Dermis microvascular lymphatic vessel endothelial cell (primary cell): ENCODE results near the gene EDIL3. TPM values are rescaled to one million over a fixed set of nuclear protein-coding genes. Genes with fewer than 3 reads are reported as not detected.
A peak's percentile ranks its signal among the peaks of the same experiment; 100 is the strongest.

Experiments
- DNase-seq, 2 donors: peaks; one replicate each; pipeline versions ENCODE4 v3.0.0 to v3.0.0-alpha.2; 2010; ENCODE audit warnings: low read depth in 2 of 2
- total RNA-seq: library from RNA; depleted of rRNA; stranded (reverse); fragments of >200 nt; gene quantifications from 2 replicates; pipeline ENCODE4 v1.2.1, GENCODE V29; 2014

EDIL3 gene
- total RNA-seq, 1 donor from 2014 or later, result under 0.01 TPM

- DNase-seq, result no peak
Observed at GRCh38 chr5:83914662-83915418, 469.8 kb downstream of the EDIL3 start.

GRCh38 chr5:83914199-83914598 lies 470.5 kb downstream of the EDIL3 start:
- peak in 1 of 2 donors; percentile 34 for DNase-seq

DNA sequence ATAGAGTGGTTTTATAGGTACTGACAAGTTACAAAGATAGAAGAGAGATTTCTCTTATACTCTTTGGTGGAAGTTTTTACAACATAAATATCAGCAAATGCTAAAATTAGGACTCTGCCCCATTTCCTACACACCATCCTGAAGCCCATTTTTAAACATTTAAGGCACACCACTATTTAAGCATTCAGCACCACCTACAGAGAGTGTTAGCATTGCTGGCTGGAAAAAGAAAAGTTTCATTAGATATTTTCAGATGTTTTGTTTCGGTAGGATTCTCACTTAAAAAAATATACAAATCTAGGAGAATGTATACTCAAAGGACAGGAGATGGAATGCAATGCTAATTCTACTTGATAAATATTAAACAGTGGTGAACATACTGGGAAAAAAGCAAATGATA lies 471.1 kb downstream of the EDIL3 start:
- no peak for DNase-seq

DNA sequence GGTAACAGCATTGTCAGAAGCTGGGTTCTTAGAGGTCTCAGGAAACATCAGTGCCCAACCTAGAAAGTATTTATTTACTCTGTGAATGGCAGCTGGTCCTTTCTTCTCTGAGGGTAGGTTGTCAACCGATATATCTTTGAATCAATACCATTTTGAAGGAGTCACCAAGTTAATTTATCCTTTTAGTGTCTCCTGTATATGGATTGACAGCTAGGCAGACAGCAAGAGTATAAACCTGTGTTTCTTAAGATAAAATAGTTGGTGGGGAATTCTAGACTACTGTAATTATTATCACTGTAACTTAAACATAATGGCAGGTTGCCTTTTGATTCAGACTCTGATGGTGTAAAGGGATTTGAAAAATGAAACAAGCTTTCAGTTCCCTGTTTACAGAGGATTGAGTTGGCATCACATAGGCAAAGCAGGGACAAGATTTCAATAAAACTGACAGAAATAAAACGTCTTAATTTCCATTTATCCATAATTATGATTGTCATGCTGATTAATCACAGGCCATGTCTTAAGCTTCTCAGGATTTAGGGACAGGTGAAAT lies 473.2 kb downstream of the EDIL3 start:
- DNase-seq, result no peak

- DNase-seq, result no peak
Observed at GRCh38 chr5:83900306-83900705, 484.4 kb downstream of the EDIL3 start.

GRCh38 chr5:83899326-83899970 lies 485.2 kb downstream of the EDIL3 start:
- no peak for DNase-seq

DNA sequence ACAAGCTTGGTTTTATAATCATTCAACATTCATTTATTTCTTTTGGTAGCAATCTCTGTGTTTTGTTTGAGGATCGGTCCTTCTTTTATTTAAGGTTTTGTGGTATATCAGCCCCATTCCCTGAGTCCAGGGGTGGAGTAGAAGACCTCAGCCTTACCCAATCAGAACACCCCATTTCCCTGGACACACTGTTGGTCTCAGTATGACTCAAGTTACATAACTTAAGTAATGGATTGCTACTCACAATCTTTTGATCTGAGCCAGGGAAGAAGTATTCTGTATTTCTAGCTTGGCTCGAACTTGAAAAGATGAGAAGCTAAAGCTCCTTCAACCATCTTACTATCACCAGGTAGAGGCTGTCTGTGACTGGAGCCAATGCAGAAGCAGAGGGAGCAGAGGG lies 488.8 kb downstream of the EDIL3 start:
- DNase-seq, result no peak

DNA sequence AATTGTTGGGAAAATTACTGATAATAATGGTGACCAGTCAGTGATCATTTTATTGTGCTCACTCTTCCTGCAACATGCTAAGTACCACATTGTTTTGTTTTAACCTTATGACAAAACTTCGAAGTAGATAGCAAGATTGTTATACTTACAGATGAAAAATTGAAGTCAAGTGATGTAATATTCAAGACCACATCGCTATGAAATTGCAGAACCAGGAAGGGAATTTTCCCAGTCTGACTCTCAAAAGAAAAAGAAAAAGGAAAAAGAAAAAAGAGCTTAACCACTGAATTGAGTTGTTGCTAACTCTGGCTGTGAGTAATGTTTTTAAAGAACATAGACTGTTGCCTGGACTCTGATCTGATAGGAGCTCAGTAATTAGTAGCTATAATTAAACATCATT lies 493.4 kb downstream of the EDIL3 start:
- DNase-seq, result no peak
